Measurements from ENCODE around the gene TRO.

Gene TRO

DNA sequence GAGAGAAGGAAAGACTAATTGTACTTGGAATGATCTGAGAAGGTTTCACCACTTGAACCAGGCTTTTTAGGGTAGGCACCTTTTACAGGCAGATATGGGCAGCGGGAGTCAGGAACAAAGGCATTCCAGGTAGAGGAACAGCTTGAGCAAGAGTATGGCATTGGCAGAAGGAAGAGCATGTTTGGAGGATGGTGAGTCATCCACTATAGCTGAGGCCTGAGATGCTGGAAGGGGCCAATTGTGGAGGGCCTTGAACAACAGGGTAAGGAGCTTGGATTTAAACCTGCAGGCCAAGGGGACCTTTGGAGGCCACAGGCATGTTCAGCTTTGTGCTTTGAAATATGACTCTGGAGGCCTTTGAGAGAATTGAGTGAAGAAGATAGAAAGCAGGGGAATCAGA lies 41.1 kb downstream of the TRO start:
- no peak for DNase-seq

DNA sequence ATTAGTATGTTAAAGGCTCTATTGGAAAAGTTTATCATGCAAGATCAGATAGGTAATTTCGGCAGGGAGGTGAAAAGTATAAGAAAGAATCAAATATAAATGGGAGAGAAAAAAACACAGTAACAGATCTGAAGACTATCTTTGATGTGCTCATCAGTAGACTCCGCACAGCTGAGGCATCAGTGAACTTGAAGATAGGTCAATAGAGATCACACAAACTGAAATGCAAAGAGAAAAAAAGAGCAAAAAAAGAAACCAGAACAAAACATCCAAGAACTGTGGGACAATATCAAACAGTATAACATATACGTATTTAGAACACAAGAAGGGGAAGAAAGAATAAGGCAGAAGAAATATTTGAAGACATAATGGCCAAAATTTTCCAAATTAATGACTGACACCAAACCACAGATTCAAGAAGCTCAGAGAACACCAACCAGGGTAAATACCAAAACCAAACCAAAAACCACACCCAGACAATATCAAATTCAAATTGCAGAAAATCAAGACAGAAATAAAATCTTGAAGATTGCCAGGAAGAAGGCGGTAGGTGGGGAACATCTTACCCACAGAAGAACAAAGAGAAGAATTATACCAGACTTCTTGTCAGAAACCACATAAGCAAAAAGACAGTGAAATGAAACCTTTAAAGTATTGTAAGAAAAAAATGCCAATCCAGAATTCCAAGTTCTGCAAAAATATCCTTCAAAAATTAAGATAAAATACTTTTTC lies 44.3 kb downstream of the TRO start:
- DNase-seq, result no peak

DNA sequence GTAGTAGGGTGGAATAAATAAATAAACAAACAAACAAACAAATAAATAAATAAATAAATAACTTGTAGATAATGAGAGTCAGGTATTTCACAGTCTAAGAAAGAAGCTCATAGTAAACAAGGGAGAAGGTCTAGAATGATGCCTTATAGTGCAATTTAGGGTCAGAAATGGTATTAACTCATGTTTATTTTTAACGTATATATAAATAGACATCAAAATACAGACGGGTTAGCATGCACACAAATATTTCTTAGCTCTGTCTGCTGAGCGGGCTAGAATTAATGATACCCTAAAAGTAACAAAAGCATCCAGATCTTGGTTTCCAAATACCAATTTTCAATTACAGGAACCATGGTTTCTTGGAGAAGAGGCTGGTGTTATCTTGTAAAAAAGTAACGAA lies 56.8 kb downstream of the TRO start:
- no peak for DNase-seq

DNA sequence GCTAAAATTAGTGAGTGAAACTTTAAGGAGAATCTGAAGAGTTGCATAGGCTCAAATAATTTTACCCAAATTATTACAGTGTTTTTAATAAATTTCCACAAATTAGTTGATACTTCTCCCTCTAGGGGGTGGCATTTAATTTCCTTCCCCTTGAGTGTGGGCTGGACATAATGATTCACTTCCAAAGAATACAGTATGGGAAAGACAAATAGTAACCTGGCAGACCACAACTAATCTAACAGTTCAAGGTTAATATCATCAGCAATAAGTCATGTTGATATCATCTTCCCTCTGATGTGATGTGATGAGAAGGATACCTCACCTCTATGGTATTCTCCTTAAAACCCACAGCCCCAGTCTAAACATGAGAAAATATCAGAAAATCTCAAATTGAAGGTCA lies 57.8 kb downstream of the TRO start:
- DNase-seq, result no peak

DNA sequence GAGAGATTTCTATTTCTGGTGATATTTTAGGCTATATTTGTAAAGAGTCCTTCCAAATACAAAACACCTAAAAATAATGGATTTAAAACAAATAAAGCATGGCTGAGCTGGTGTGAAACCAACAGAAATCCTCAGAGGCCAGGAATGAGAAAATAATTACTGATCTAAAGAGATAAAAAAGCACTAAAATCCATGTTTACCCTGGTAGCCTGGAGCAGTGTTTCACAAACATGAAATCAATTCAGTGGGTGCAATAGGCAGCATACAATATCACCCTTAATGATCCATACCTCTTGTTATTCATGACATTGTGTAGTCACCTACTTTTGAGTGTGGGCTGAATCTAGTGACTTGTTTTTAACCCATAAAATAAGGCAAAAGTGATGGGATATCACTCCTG lies 58.8 kb downstream of the TRO start:
- DNase-seq, result no peak

DNA sequence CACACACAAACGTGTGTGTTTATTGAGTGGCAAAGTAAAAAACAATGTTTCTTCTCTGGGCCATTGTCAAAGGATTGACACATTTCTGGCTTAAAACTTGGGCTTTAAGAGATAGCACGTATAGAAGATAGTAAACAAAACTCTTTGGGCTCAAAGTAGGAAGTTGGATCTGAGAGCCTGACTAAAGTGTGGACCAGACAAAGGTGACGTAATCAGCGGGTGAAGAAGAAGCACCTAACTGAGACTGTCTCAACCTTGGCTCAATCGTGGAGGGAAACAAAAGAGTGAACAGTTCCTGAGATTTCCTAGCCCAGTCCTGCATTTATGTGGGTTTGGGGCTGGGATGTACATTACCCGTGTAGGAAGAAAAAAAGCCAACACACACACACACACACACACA lies 59.7 kb downstream of the TRO start:
- no peak for DNase-seq

All from T-helper 1 cell (primary cell).